Smooth muscle cell (in vitro differentiated cells): Measurements from ENCODE around the gene SPATA19. TPM values are rescaled to one million over a fixed set of nuclear protein-coding genes. Genes with fewer than 3 reads are reported as not detected.

ENCODE experiments used
- DNase-seq: peaks from one replicate; lab custom pipeline; 2025; ENCODE audit not compliant: unreplicated experiment; lab: John Stamatoyannopoulos, UW
- H2AFZ ChIP-seq: fragments of 200-600 bp; sonication (generic); 2 replicates; pipeline ENCODE4 v1.6.0; 2016; ENCODE audit warnings: antibody characterized with exemption, low read depth, mild to moderate bottlenecking
- H3F3A ChIP-seq: fragments of 200-600 bp; sonication (generic); 2 replicates; pipeline ENCODE4 v1.6.0; 2017; ENCODE audit warnings: antibody characterized with exemption, low read depth
- H3K27ac ChIP-seq: fragments of 200-600 bp; sonication (generic); 2 replicates; pipeline ENCODE4 v1.5.1; 2016; ENCODE audit warnings: low read depth, mild to moderate bottlenecking
- H3K27me3 ChIP-seq: fragments of 200-600 bp; sonication (generic); 2 replicates; pipeline ENCODE4 v1.6.1; 2016; ENCODE audit warnings: low read depth, mild to moderate bottlenecking
- H3K36me3 ChIP-seq: fragments of 200-600 bp; sonication (generic); 2 replicates; pipeline ENCODE4 v1.5.1; 2016; ENCODE audit warnings: low read depth
- H3K4me1 ChIP-seq: fragments of 200-600 bp; sonication (generic); 2 replicates; pipeline ENCODE4 v1.5.1; 2016; ENCODE audit warnings: low read depth
- H3K4me2 ChIP-seq: fragments of 200-600 bp; sonication (generic); 2 replicates; pipeline ENCODE4 v1.6.0; 2016; ENCODE audit warnings: mild to moderate bottlenecking
- H3K4me3 ChIP-seq: fragments of 200-600 bp; sonication (generic); 2 replicates; pipeline ENCODE4 v1.5.1; 2016; ENCODE audit warnings: mild to moderate bottlenecking
- H3K79me2 ChIP-seq: fragments of 200-600 bp; sonication (generic); 2 replicates; pipeline ENCODE4 v1.6.0; 2016; ENCODE audit warnings: low read depth, mild to moderate bottlenecking
- H3K9ac ChIP-seq: fragments of 200-600 bp; sonication (generic); 2 replicates; pipeline ENCODE4 v1.6.0; 2016; ENCODE audit warnings: low read depth
- H3K9me3 ChIP-seq: fragments of 200-600 bp; sonication (generic); replicated peaks from 2 replicates; pipeline ENCODE4 v1.5.1; 2016; ENCODE audit warnings: low read depth
- H4K20me1 ChIP-seq: fragments of 200-600 bp; sonication (generic); 2 replicates; pipeline ENCODE4 v1.6.0; 2016; ENCODE audit warnings: low read depth
- WGBS: methylation state at CpG from one replicate; pipeline ENCODE4 v1.1.7; 2016; ENCODE audit warnings: low lambda C conversion rate; 5-methylcytosine and 5-hydroxymethylcytosine counted together
- polyA plus RNA-seq: library from polyadenylated mRNA; unstranded; fragments of >200 nt; fragmentation: Nextera tagmentation; extraction: Ambion mirVana; gene quantifications from 2 replicates; pipeline ENCODE4 v1.2.1, GENCODE V29; 2016
- total RNA-seq: library from RNA; depleted of rRNA; stranded (reverse); fragments of >200 nt; gene quantifications from 2 replicates; pipeline ENCODE4 v1.2.3, GENCODE V29; 2014
- TF ChIP-seq, protein P1 (sequence below): fragments of 200-600 bp; sonication (generic); IDR thresholded peaks from 2 replicates; pipeline ENCODE4 v1.5.1; 2017; ENCODE audit warnings: borderline replicate concordance, mild to moderate bottlenecking, antibody characterized with exemption; ENCODE audit not compliant: insufficient read depth, poor library complexity, severe bottlenecking

SPATA19 gene
- total and polyA plus RNA-seq, 2 experiments from 2014 or later: 0.76 TPM; not detected in 1

DNA sequence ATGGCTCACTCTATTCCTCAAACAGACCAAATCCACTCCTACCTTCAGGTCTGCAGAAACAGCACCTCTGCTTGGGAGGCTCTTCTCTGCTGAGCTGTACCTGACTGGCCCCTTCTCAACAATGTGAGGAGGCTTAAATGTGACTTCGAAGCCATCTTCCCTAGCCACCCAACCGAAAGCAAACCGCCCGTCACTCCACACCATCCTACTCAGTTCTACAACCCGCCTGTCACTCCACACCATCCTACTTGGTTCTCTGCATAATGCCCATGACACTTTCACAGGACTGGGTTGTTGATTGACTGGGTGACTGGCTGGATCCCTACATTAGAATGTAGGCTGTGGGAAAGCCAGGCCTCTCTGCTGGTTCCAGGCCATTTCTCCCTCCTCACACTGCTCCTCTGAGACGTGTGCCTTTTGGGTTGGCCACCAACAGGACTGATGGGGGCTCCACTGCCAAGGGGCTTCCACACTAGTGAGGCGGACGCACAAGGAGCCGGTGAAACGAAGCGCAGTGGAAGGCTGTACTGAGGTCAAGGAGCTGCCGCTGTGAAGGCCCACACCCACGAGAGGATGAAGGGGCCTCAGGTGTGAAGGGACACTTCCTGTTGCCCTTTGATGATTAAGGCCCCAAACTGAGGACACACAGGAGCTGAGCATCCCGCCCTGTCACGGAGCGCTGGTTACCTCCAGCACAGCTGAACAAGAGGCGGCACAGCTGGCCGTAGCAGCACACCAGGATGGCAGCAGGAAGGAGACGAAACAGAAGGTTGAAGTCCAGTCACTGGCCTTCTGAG lies 47.5 kb upstream of the SPATA19 start:
- Histone ChIP-seq H3K27me3 (no peaks in the 10 kb centered on the region), H3K9me3 (no peaks in the 10 kb centered on the region), H3K36me3 (no peaks in the 10 kb centered on the region), H3K4me1 (peaks cover 18% of the 10 kb centered on the region), H3K4me3 (no peak overlapping the region), H3K79me2 (no peaks in the 10 kb centered on the region), H3K27ac (no peak overlapping the region), H2AFZ (no peak overlapping the region), H4K20me1 (no peaks in the 10 kb centered on the region), H3K4me2 (no peak overlapping the region), H3K9ac (no peak overlapping the region), H3F3A (no peaks in the 10 kb centered on the region)
- no peak for DNase-seq
- 96% methylated on average over 19 of the region's 19 CpGs for WGBS
- TF ChIP-seq, protein P1, sequence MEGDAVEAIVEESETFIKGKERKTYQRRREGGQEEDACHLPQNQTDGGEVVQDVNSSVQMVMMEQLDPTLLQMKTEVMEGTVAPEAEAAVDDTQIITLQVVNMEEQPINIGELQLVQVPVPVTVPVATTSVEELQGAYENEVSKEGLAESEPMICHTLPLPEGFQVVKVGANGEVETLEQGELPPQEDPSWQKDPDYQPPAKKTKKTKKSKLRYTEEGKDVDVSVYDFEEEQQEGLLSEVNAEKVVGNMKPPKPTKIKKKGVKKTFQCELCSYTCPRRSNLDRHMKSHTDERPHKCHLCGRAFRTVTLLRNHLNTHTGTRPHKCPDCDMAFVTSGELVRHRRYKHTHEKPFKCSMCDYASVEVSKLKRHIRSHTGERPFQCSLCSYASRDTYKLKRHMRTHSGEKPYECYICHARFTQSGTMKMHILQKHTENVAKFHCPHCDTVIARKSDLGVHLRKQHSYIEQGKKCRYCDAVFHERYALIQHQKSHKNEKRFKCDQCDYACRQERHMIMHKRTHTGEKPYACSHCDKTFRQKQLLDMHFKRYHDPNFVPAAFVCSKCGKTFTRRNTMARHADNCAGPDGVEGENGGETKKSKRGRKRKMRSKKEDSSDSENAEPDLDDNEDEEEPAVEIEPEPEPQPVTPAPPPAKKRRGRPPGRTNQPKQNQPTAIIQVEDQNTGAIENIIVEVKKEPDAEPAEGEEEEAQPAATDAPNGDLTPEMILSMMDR: no peak

DNA sequence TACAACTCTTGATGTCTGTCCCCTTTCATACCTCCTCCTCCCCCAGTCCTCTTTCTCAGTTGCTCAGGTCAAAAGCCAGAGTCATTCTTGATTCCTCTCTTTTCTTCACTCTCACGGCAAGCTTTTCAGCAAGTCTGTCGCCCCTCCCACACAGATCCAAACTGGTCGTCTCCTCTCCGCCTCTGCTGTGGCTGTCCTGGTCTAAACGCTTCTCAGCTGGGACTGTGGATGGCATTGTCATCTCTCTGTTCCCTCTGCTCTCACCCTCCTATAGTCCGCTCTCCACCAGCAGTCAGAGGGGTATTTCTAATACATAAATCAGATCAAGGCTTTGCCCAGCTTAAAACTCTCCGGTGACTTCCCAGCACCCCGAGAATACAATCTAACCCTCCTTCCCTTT lies 46.8 kb upstream of the SPATA19 start:
- Histone ChIP-seq H3F3A (no peaks in the 10 kb centered on the region), H3K9me3 (no peaks in the 10 kb centered on the region), H3K79me2 (no peaks in the 10 kb centered on the region), H3K27me3 (no peaks in the 10 kb centered on the region), H3K9ac (no peak overlapping the region), H3K4me1 (peaks cover 18% of the 10 kb centered on the region), H2AFZ (no peak overlapping the region), H3K4me2 (no peak overlapping the region), H3K36me3 (no peaks in the 10 kb centered on the region), H3K4me3 (no peak overlapping the region), H3K27ac (no peak overlapping the region), H4K20me1 (no peaks in the 10 kb centered on the region)
- 79% methylated on average over 8 of the region's 8 CpGs for WGBS
- DNase-seq: no peak
- TF ChIP-seq, protein P1: no peak

DNA sequence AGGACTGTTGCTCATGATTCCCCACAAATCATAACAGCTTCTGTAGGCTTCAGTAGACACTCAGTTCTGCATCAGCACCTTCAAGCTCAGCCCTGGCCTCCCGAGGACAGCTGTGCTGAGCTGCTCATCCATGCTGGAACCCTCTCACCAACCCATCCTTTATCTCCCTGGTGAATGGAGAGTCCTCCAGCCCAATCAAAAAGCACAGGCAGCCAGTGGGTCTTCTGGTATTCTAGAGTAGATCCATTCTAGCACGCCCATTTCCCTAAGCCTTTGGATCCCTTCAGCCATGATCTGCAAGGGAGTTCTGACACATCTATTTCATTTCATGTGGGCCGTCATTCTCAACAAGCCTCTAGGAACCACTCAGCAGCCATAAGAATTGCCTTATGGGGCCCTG lies 44.6 kb upstream of the SPATA19 start:
- DNase-seq: no peak
- Histone ChIP-seq H2AFZ (no peak overlapping the region), H3K36me3 (no peaks in the 10 kb centered on the region), H3K9ac (no peak overlapping the region), H3K27ac (no peak overlapping the region), H3K4me2 (no peak overlapping the region), H4K20me1 (no peaks in the 10 kb centered on the region), H3F3A (no peaks in the 10 kb centered on the region), H3K4me1 (peaks cover 6% of the 10 kb centered on the region), H3K79me2 (no peaks in the 10 kb centered on the region), H3K27me3 (no peaks in the 10 kb centered on the region), H3K9me3 (no peaks in the 10 kb centered on the region), H3K4me3 (no peak overlapping the region)
- WGBS: 83% methylated on average over 3 of the region's 3 CpGs
- TF ChIP-seq, protein P1: no peak

DNA sequence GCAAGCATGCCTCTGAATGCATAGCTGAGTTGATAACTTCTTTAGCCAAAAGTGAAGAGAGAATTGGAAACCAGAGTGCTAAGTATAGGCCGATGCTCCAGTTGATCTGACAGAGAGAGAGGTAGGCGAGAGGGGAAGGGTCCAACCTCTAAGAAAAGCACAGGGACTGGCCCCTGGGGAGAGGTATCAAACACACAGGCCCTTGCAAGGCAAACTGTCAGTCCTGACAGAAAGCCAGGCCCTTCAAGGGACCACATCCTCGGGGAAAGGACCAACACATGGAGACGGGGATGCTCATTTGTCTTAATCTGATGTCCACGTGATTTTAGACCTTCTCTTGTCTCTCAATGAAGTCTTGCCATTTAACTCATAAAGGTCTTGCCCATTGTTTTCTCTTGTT lies 43.9 kb upstream of the SPATA19 start:
- Histone ChIP-seq H4K20me1 (no peaks in the 10 kb centered on the region), H3K9me3 (no peaks in the 10 kb centered on the region), H3K36me3 (no peaks in the 10 kb centered on the region), H3F3A (no peaks in the 10 kb centered on the region), H2AFZ (no peak overlapping the region), H3K27ac (no peak overlapping the region), H3K4me2 (no peak overlapping the region), H3K4me3 (no peak overlapping the region), H3K4me1 (no peaks in the 10 kb centered on the region), H3K9ac (no peak overlapping the region), H3K79me2 (no peaks in the 10 kb centered on the region), H3K27me3 (no peaks in the 10 kb centered on the region)
- no peak for DNase-seq
- TF ChIP-seq, protein P1: no peak
- WGBS: 95% methylated on average over 5 of the region's 5 CpGs
